HepG2 (cell line): Measurements from ENCODE around the gene HAT1. TPM values are rescaled to one million over a fixed set of nuclear protein-coding genes. Genes with fewer than 3 reads are reported as not detected.

Experiments
- CAMTA2 ChIP-seq: sonication (generic); formaldehyde crosslinking; IDR thresholded peaks from 2 replicates; pipeline ENCODE4 v1.4.0; 2020; ENCODE audit warnings: mild to moderate bottlenecking, missing genetic modification reagents, borderline replicate concordance
- PHF20 ChIP-seq: sonication (generic); formaldehyde crosslinking; IDR thresholded peaks from 2 replicates; pipeline ENCODE4 v1.5.0; 2020; ENCODE audit warnings: mild to moderate bottlenecking, missing genetic modification reagents
- PHF21A ChIP-seq: sonication (generic); formaldehyde crosslinking; IDR thresholded peaks from 2 replicates; pipeline ENCODE4 v1.5.0; 2020; ENCODE audit warnings: mild to moderate bottlenecking, missing genetic modification reagents
- PPARG ChIP-seq: conservative IDR thresholded peaks from 2 replicates; pipeline ENCODE4 v1.6.1; 2016; ENCODE audit warnings: missing biosample characterization, missing genetic modification reagents
- TGIF2 ChIP-seq: IDR thresholded peaks from 2 replicates; pipeline ENCODE4 v1.6.1; 2016; ENCODE audit warnings: control low read depth, missing compliant biosample characterization
- THAP7 ChIP-seq: sonication (generic); formaldehyde crosslinking; IDR thresholded peaks from 2 replicates; pipeline ENCODE4 v1.8.1; 2023; ENCODE audit warnings: mild to moderate bottlenecking, missing genetic modification reagents
- U2AF1 ChIP-seq: fragments of 200-400 bp; formaldehyde crosslinking; optimal IDR thresholded peaks from 2 replicates; pipeline ENCODE3; 2017; ENCODE audit warnings: mild to moderate bottlenecking, low read depth, low read length
- ZNF205 ChIP-seq: IDR thresholded peaks from 2 replicates; pipeline ENCODE4 v1.6.1; 2018; ENCODE audit warnings: missing biosample characterization, missing genetic modification reagents
- ZNF256 ChIP-seq: sonication (generic); formaldehyde crosslinking; conservative IDR thresholded peaks from 2 replicates; pipeline ENCODE4 v1.4.0; 2020; ENCODE audit warnings: missing genetic modification reagents
- ZNF264 ChIP-seq: sonication (generic); formaldehyde crosslinking; IDR thresholded peaks from 2 replicates; pipeline ENCODE4 v1.4.0; 2020; ENCODE audit warnings: missing genetic modification reagents
- ZNF546 ChIP-seq: sonication (generic); formaldehyde crosslinking; conservative IDR thresholded peaks from 2 replicates; pipeline ENCODE4 v1.8.1; 2023; ENCODE audit warnings: mild to moderate bottlenecking, missing genetic modification reagents
- ZNF614 ChIP-seq: IDR thresholded peaks from 2 replicates; pipeline ENCODE4 v1.6.1; 2018; ENCODE audit warnings: missing biosample characterization, missing genetic modification reagents, inconsistent platforms, borderline replicate concordance
- ZSCAN21 ChIP-seq: sonication (generic); formaldehyde crosslinking; IDR thresholded peaks from 2 replicates; pipeline ENCODE4 v1.8.0; 2022; ENCODE audit warnings: mild to moderate bottlenecking, missing genetic modification reagents, moderate library complexity, borderline replicate concordance
- polyA plus RNA-seq, 8 experiments: library from polyadenylated mRNA; depleted of rRNA in 3 of 8; stranded (reverse) in 7 of 8; unstranded in 1 of 8; fragments of >200 nt; fragmentation: Illumina TruSeq in 4 of 8; extraction: Trizol in 4 of 8; gene quantifications; 2 replicates each; pipeline versions ENCODE4 v1.2.1 to v1.2.3, GENCODE V29; 2011 to 2016; ENCODE audit warnings: low read depth in 4 of 8, missing spikeins in 1 of 8, mixed read lengths in 1 of 8; ENCODE audit not compliant: insufficient read depth in 1 of 8
- total RNA-seq, 5 experiments: library from RNA; depleted of rRNA; stranded (reverse); fragments of >200 nt; fragmentation: Illumina TruSeq; extraction: Trizol; gene quantifications; 2 replicates each; pipeline ENCODE4 v1.2.3, GENCODE V29; 2016; ENCODE audit warnings: low read depth in 1 of 5
- TF ChIP-seq, protein P1 (sequence below): sonication (generic); formaldehyde crosslinking; IDR thresholded peaks from 2 replicates; pipeline ENCODE4 v1.4.0; 2020; ENCODE audit warnings: mild to moderate bottlenecking, missing genetic modification reagents
- TF ChIP-seq, protein P2 (sequence below): sonication (generic); formaldehyde crosslinking; IDR thresholded peaks from 2 replicates; pipeline ENCODE4 v1.4.0; 2020; ENCODE audit warnings: mild to moderate bottlenecking, missing genetic modification reagents
- TF ChIP-seq, protein P3 (sequence below), 2 experiments: IDR thresholded peaks; 2 replicates each; pipeline ENCODE4 v1.6.1; 2011 to 2012; ENCODE audit warnings: low read length in 2 of 2, borderline replicate concordance in 1 of 2, low read depth in 1 of 2, mild to moderate bottlenecking in 1 of 2, moderate library complexity in 1 of 2

Gene HAT1
- total and polyA plus RNA-seq, 2 of the 13 experiments (the other 11 are each of a cell fraction or from before 2014, with no cell fraction given): 45.4 to 119 TPM

GRCh38 chr2:171893824-171894611, 28.2 kb upstream of the HAT1 start, which contains the start of gene SLC25A12 (continued):
- TF ChIP-seq, protein P1, sequence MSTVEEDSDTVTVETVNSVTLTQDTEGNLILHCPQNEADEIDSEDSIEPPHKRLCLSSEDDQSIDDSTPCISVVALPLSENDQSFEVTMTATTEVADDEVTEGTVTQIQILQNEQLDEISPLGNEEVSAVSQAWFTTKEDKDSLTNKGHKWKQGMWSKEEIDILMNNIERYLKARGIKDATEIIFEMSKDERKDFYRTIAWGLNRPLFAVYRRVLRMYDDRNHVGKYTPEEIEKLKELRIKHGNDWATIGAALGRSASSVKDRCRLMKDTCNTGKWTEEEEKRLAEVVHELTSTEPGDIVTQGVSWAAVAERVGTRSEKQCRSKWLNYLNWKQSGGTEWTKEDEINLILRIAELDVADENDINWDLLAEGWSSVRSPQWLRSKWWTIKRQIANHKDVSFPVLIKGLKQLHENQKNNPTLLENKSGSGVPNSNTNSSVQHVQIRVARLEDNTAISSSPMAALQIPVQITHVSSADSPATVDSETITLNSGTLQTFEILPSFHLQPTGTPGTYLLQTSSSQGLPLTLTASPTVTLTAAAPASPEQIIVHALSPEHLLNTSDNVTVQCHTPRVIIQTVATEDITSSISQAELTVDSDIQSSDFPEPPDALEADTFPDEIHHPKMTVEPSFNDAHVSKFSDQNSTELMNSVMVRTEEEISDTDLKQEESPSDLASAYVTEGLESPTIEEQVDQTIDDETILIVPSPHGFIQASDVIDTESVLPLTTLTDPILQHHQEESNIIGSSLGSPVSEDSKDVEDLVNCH (CRISPR knock-in tag): no peak
- peak; percentile 50 for TF ChIP-seq ZSCAN21 (CRISPR knock-in tag)
- TF ChIP-seq ZNF546 (CRISPR knock-in tag): no peak
- peak; percentile 46; the same call in 1 of the 2 replicates for TF ChIP-seq TGIF2
- 0 out of 2 replicates have a peak, but pooled peaks have one; percentile 1 for TF ChIP-seq ZNF614 (CRISPR knock-in tag)
- TF ChIP-seq CAMTA2: no peak
- TF ChIP-seq PPARG (CRISPR knock-in tag): no peak; the same call in 1 of the 2 replicates
- no peak for TF ChIP-seq ZNF256 (CRISPR knock-in tag)
- no peak for TF ChIP-seq ZNF205
- TF ChIP-seq, protein P2, sequence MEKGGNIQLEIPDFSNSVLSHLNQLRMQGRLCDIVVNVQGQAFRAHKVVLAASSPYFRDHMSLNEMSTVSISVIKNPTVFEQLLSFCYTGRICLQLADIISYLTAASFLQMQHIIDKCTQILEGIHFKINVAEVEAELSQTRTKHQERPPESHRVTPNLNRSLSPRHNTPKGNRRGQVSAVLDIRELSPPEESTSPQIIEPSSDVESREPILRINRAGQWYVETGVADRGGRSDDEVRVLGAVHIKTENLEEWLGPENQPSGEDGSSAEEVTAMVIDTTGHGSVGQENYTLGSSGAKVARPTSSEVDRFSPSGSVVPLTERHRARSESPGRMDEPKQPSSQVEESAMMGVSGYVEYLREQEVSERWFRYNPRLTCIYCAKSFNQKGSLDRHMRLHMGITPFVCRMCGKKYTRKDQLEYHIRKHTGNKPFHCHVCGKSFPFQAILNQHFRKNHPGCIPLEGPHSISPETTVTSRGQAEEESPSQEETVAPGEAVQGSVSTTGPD: 0 out of 2 replicates have a peak, but pooled peaks have one; percentile 50
- no peak for TF ChIP-seq ZNF264
- no peak for TF ChIP-seq PHF20 (CRISPR knock-in tag)
- no peak for TF ChIP-seq THAP7 (CRISPR knock-in tag)
- TF ChIP-seq U2AF1: no peak
- TF ChIP-seq, protein P3, sequence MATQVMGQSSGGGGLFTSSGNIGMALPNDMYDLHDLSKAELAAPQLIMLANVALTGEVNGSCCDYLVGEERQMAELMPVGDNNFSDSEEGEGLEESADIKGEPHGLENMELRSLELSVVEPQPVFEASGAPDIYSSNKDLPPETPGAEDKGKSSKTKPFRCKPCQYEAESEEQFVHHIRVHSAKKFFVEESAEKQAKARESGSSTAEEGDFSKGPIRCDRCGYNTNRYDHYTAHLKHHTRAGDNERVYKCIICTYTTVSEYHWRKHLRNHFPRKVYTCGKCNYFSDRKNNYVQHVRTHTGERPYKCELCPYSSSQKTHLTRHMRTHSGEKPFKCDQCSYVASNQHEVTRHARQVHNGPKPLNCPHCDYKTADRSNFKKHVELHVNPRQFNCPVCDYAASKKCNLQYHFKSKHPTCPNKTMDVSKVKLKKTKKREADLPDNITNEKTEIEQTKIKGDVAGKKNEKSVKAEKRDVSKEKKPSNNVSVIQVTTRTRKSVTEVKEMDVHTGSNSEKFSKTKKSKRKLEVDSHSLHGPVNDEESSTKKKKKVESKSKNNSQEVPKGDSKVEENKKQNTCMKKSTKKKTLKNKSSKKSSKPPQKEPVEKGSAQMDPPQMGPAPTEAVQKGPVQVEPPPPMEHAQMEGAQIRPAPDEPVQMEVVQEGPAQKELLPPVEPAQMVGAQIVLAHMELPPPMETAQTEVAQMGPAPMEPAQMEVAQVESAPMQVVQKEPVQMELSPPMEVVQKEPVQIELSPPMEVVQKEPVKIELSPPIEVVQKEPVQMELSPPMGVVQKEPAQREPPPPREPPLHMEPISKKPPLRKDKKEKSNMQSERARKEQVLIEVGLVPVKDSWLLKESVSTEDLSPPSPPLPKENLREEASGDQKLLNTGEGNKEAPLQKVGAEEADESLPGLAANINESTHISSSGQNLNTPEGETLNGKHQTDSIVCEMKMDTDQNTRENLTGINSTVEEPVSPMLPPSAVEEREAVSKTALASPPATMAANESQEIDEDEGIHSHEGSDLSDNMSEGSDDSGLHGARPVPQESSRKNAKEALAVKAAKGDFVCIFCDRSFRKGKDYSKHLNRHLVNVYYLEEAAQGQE (IDR thresholded peaks at IDR 0.05; ENCODE audit: borderline replicate concordance in 1 of 2, low read depth in 1 of 2, low read length in 2 of 2): no peak
- peak; percentile 67 for TF ChIP-seq PHF21A
